ENCODE results near the gene COPB2. TPM values are rescaled to one million over a fixed set of nuclear protein-coding genes. Genes with fewer than 3 reads are reported as not detected.
"Not testable (repeated sequence)": the region's sequence is repeated elsewhere in the genome, so short reads cannot be mapped to it uniquely, and the experiment has no call there.

Gene COPB2
- total RNA-seq, 1 donor from 2014 or later = 113 TPM

DNA sequence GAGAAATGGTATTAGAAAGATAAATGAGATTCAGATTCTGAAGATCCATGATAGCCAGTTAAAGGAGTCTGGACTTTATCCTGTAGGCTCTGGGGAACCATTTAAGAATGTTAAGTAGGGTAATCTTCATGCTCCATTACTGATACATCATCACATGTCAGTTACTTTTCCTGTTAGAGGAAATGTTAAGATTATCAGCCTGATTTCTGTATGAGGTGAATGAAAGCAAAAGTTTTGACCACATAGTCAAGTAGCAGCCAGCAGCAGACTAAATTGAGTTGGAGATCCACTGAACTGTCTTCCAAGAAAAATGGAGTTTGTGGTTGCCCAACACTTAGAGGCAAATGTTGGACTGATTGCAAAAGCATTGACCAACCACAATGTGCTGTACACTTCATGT is 4.7 kb upstream of the COPB2 start:
- Mint-ChIP-seq H3K4me3 (no peak overlapping the region), H3K4me1 (peaks cover 19% of the 10 kb centered on the region), H3K27ac (ENCODE audit: unreplicated experiment) (no peak overlapping the region), H3K36me3 (ENCODE audit: low read depth) (peaks cover under 1% of the 10 kb centered on the region), H3K27me3 (ENCODE audit: low read depth) (no peaks in the 10 kb centered on the region), H3K9me3 (no peaks in the 10 kb centered on the region)
- TF ChIP-seq, protein P1, sequence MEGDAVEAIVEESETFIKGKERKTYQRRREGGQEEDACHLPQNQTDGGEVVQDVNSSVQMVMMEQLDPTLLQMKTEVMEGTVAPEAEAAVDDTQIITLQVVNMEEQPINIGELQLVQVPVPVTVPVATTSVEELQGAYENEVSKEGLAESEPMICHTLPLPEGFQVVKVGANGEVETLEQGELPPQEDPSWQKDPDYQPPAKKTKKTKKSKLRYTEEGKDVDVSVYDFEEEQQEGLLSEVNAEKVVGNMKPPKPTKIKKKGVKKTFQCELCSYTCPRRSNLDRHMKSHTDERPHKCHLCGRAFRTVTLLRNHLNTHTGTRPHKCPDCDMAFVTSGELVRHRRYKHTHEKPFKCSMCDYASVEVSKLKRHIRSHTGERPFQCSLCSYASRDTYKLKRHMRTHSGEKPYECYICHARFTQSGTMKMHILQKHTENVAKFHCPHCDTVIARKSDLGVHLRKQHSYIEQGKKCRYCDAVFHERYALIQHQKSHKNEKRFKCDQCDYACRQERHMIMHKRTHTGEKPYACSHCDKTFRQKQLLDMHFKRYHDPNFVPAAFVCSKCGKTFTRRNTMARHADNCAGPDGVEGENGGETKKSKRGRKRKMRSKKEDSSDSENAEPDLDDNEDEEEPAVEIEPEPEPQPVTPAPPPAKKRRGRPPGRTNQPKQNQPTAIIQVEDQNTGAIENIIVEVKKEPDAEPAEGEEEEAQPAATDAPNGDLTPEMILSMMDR (conservative IDR thresholded peaks at IDR 0.05) = no peak
- DNase-seq (ENCODE audit: low read depth, low spot score) = no peak

DNA sequence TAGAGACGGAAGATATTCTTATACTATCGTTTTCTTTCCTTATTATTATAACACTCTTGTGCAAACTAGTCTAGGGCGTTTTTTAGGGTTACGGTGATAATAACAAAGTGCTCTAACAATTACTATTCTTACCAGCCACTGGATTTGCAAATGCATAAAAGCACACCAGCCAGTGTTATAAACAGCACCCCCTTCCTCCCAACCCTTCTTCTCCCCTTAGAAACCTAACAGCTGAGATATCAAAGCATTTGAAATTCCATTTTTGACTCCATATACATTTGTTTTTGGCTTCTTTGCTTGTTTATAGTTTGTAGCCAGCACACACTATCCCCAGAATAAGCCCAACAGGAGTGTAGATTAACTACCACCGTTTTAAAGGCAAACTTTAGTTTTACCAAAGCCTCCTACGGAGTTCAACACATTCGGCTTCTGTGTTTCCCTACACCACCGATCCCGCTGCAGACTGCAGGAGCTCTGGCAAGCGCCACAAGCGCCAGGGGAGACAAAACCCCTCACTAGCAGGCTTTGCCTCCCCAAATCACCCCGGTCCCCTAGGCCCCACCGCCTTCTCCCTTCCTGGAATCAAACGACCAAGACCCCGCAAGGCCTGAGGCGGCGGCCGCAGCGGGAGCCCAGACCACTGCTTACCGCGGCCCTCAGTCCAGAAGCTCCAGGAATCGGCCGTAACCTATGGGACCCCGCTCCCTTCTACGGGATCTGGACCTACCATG is 461 bp downstream of the COPB2 start:
- Mint-ChIP-seq H3K4me1 (peaks cover 47% of the 10 kb centered on the region), H3K27ac (ENCODE audit: unreplicated experiment) (peak overlapping the region; percentile 99), H3K4me3 (peak overlapping the region; percentile 98), H3K9me3 (no peaks in the 10 kb centered on the region), H3K27me3 (ENCODE audit: low read depth) (no peaks in the 10 kb centered on the region), H3K36me3 (ENCODE audit: low read depth) (no peaks in the 10 kb centered on the region)
- DNase-seq (ENCODE audit: low read depth, low spot score) = no peak
- TF ChIP-seq, protein P1 (conservative IDR thresholded peaks at IDR 0.05) = no peak

DNA sequence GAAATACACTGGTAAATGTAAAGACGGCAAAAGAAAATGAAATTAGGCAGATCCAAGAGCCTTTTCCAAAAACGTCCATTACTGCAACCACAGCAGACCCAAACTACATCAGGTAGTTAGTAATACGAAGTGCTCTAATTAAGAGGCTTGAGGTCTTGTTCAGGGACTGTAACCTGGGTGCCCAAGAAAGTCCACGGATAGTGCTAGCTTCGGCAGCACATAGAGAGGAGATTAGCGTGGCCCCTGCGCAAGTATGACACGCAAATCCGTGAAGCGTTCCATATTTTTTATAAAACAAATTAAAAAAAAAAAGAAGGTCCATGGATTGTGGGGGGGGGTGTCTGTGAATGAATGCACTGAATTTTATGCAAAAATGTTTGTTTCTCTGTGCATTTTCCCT is 1.4 kb downstream of the COPB2 start:
- Mint-ChIP-seq H3K9me3 (no peaks in the 10 kb centered on the region), H3K36me3 (ENCODE audit: low read depth) (no peaks in the 10 kb centered on the region), H3K4me1 (peaks cover 47% of the 10 kb centered on the region), H3K27me3 (ENCODE audit: low read depth) (no peaks in the 10 kb centered on the region), H3K27ac (ENCODE audit: unreplicated experiment) (no peak overlapping the region), H3K4me3 (peak overlapping the region; percentile 98)
- DNase-seq (ENCODE audit: low read depth, low spot score) = no peak
- TF ChIP-seq, protein P1 (conservative IDR thresholded peaks at IDR 0.05) = no peak

DNA sequence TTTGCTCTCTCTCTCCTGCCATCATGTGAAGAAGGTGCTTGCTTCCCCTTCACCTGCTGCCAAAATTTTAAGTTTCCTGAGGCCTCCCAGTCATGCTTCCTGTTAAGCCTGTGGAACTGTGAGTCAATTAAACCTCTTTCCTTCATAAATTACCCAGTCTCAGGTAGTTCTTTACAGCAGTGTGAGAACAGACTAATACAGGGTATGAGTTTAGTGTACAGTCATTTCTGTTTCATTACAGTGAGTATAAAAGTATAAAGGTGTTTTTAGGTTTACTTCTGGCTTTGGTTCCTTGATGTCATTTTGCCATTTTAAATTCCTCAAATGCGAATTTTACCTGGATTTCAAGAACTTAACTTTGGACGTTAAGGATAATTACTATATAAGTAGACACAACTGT is 7.2 kb downstream of the COPB2 start:
- H3K27ac Mint-ChIP-seq (ENCODE audit: unreplicated experiment); DNase-seq (ENCODE audit: low read depth, low spot score); H3K4me3 Mint-ChIP-seq; H3K9me3 Mint-ChIP-seq; H3K36me3 Mint-ChIP-seq (ENCODE audit: low read depth); H3K27me3 Mint-ChIP-seq (ENCODE audit: low read depth): not testable (repeated sequence)
- peaks cover 13% of the 10 kb centered on the region for H3K4me1 Mint-ChIP-seq

DNA sequence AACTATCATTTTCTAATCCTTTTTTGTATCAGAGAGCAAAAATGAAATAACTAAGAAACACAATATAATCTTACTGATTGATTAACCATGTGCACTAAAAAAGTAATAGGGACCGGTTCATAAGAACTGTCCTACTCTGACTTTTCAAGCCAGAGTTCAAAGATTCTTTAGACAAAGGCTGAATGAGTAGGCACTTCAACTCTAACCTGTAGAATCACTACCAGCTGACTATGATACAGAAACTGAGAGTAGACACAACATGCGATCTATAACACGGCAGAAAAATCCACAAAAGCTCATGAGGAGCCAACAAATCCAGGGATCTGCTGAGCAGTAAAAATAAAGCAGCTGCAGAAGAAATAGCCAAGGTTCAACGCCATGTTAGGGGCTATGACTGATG is 8.9 kb downstream of the COPB2 start:
- DNase-seq (ENCODE audit: low read depth, low spot score) = no peak

More for the DNA sequence above, 8.9 kb downstream of the COPB2 start:
- H3K9me3 Mint-ChIP-seq = no peaks in the 10 kb centered on the region
- TF ChIP-seq, protein P1 (conservative IDR thresholded peaks at IDR 0.05) = no peak
- H3K36me3 Mint-ChIP-seq (ENCODE audit: low read depth) = no peaks in the 10 kb centered on the region
- H3K27me3 Mint-ChIP-seq (ENCODE audit: low read depth) = no peaks in the 10 kb centered on the region
- peaks cover under 1% of the 10 kb centered on the region for H3K4me1 Mint-ChIP-seq
- H3K27ac Mint-ChIP-seq (ENCODE audit: unreplicated experiment) = no peak overlapping the region
- H3K4me3 Mint-ChIP-seq = no peak overlapping the region
